DOHH2 (cell line): ENCODE measurements around the gene COQ4.
A peak's percentile ranks its signal among the peaks of the same experiment; 100 is the strongest.

Experiments used
- H3F3A ChIP-seq: fragments of 200-600 bp; sonication (generic), shearing (Covaris generic); 2 replicates; pipeline ENCODE4 v1.6.0; 2016; ENCODE audit warnings: antibody characterized with exemption, mild to moderate bottlenecking; ENCODE audit not compliant: control insufficient read depth, insufficient read depth
- H3K27ac ChIP-seq: fragments of 200-600 bp; sonication (generic); 2 replicates; pipeline ENCODE4 v1.5.1; 2014; ENCODE audit warnings: low read depth, mild to moderate bottlenecking, low read length, moderate library complexity
- H3K27me3 ChIP-seq: fragments of 200-600 bp; sonication (generic); 2 replicates; pipeline ENCODE4 v1.6.1; 2014; ENCODE audit warnings: mild to moderate bottlenecking, low read length, mixed read lengths; ENCODE audit not compliant: control insufficient read depth
- H3K36me3 ChIP-seq: fragments of 200-600 bp; sonication (generic); 2 replicates; pipeline ENCODE4 v1.6.1; 2014; ENCODE audit warnings: mild to moderate bottlenecking, low read length, moderate library complexity, mixed read lengths; ENCODE audit not compliant: control insufficient read depth
- H3K4me1 ChIP-seq: fragments of 200-600 bp; sonication (generic); 2 replicates; pipeline ENCODE4 v1.6.1; 2014; ENCODE audit warnings: mild to moderate bottlenecking, low read length, mixed read lengths; ENCODE audit not compliant: control insufficient read depth
- H3K4me2 ChIP-seq: fragments of 200-600 bp; sonication (generic); 2 replicates; pipeline ENCODE4 v1.6.0; 2014; ENCODE audit warnings: mild to moderate bottlenecking, low read length, moderate library complexity
- H3K4me3 ChIP-seq: fragments of 200-600 bp; sonication (generic); 2 replicates; pipeline ENCODE4 v1.5.1; 2014; ENCODE audit warnings: mild to moderate bottlenecking, low read length, mixed read lengths
- H3K79me2 ChIP-seq: fragments of 200-600 bp; sonication (generic); 2 replicates; pipeline ENCODE4 v1.6.1; 2014; ENCODE audit warnings: mild to moderate bottlenecking, low read length, mixed read lengths; ENCODE audit not compliant: control insufficient read depth
- H3K9me2 ChIP-seq: fragments of 200-600 bp; sonication (generic); replicated peaks from 2 replicates; pipeline ENCODE4 v1.6.1; 2014; ENCODE audit warnings: mild to moderate bottlenecking, low read length, mixed read lengths; ENCODE audit not compliant: control insufficient read depth
- H3K9me3 ChIP-seq: fragments of 200-600 bp; sonication (generic); 2 replicates; pipeline ENCODE4 v1.6.1; 2014; ENCODE audit warnings: antibody characterized with exemption, low read length, mixed read lengths; ENCODE audit not compliant: control insufficient read depth, insufficient read depth
- H4K20me1 ChIP-seq: fragments of 200-600 bp; sonication (generic); 2 replicates; pipeline ENCODE4 v1.6.0; 2014; ENCODE audit warnings: low read depth, mild to moderate bottlenecking, antibody characterized with exemption, low read length, moderate library complexity; ENCODE audit not compliant: control insufficient read depth, insufficient read depth
- CTCF ChIP-seq: fragments of 200-600 bp; sonication (generic); IDR thresholded peaks from one replicate; pipeline ENCODE4 v1.5.1; 2014; ENCODE audit warnings: antibody characterized with exemption, mild to moderate bottlenecking, low read depth, low read length; ENCODE audit not compliant: poor library complexity, severe bottlenecking
- EZH2phosphoT487 ChIP-seq: fragments of 200-600 bp; sonication (generic); IDR thresholded peaks from 2 replicates; pipeline ENCODE4 v1.6.1; 2017; ENCODE audit warnings: borderline replicate concordance, mild to moderate bottlenecking, antibody characterized with exemption, low read length, moderate library complexity, mixed read lengths

COQ4 gene

GRCh38 chr9:128361986-128362646 is 39.5 kb downstream of the COQ4 start:
- Histone ChIP-seq H3K36me3 (no peaks in the 10 kb centered on the region), H3K9me3 (no peaks in the 10 kb centered on the region), H3K4me2 (peak overlapping the region; percentile 62), H3K79me2 (no peaks in the 10 kb centered on the region), H3K27me3 (no peaks in the 10 kb centered on the region), H4K20me1 (no peaks in the 10 kb centered on the region), H3K4me3 (peak overlapping the region; percentile 38), H3K27ac (no peak overlapping the region), H3F3A (peaks cover 2% of the 10 kb centered on the region; the same call in 1 of the 2 replicates), H3K4me1 (peaks cover 26% of the 10 kb centered on the region), H3K9me2 (no peaks in the 10 kb centered on the region)
- TF ChIP-seq EZH2phosphoT487 (no peak), CTCF (peak; percentile 89)

GRCh38 chr9:128362774-128363173 is 40.1 kb downstream of the COQ4 start:
- Histone ChIP-seq H3K27me3 (no peaks in the 10 kb centered on the region), H3K9me2 (no peaks in the 10 kb centered on the region), H3K79me2 (no peaks in the 10 kb centered on the region), H3K4me2 (no peak overlapping the region), H3F3A (peaks cover 2% of the 10 kb centered on the region; the same call in 1 of the 2 replicates), H3K4me3 (no peak overlapping the region), H3K4me1 (peaks cover 26% of the 10 kb centered on the region), H3K27ac (no peak overlapping the region), H3K9me3 (no peaks in the 10 kb centered on the region), H3K36me3 (no peaks in the 10 kb centered on the region), H4K20me1 (no peaks in the 10 kb centered on the region)
- TF ChIP-seq CTCF (no peak), EZH2phosphoT487 (no peak)

GRCh38 chr9:128365525-128365924 is 42.9 kb downstream of the COQ4 start:
- Histone ChIP-seq H3F3A (peaks cover 2% of the 10 kb centered on the region; the same call in 1 of the 2 replicates), H3K79me2 (peaks cover under 1% of the 10 kb centered on the region), H3K4me1 (peaks cover 31% of the 10 kb centered on the region), H3K9me2 (no peaks in the 10 kb centered on the region), H3K9me3 (no peaks in the 10 kb centered on the region), H3K4me2 (peak overlapping the region; percentile 90), H3K4me3 (peak overlapping the region; percentile 75), H3K27me3 (no peaks in the 10 kb centered on the region), H4K20me1 (no peaks in the 10 kb centered on the region), H3K36me3 (no peaks in the 10 kb centered on the region), H3K27ac (peak overlapping the region; percentile 9; the same call in 1 of the 2 replicates)
- TF ChIP-seq EZH2phosphoT487 = no peak

- peaks cover 34% of the 10 kb centered on the region for H3K79me2 ChIP-seq
- 0 out of 2 replicates have a peak, but pooled peaks cover 2% of the 10 kb centered on the region for H3F3A ChIP-seq
- H3K27ac ChIP-seq = no peak overlapping the region
- H3K9me2 ChIP-seq = no peaks in the 10 kb centered on the region
- no peak overlapping the region for H3K4me3 ChIP-seq
- TF ChIP-seq EZH2phosphoT487 = no peak
- no peaks in the 10 kb centered on the region for H3K9me3 ChIP-seq
- peaks cover 34% of the 10 kb centered on the region for H3K4me1 ChIP-seq
- no peaks in the 10 kb centered on the region for H3K27me3 ChIP-seq
- H3K36me3 ChIP-seq = peaks cover 21% of the 10 kb centered on the region
- peaks cover 15% of the 10 kb centered on the region for H4K20me1 ChIP-seq
- no peak overlapping the region for H3K4me2 ChIP-seq
These were observed 46.5 kb downstream of the COQ4 start for GRCh38 chr9:128369024-128369706.
